AG04450 (cell line): ENCODE data around the gene GALNT2. TPM values are rescaled to one million over a fixed set of nuclear protein-coding genes. Genes with fewer than 3 reads are reported as not detected.

Experiments used
- CTCF ChIA-PET: fragments of 300-600, 350-600 bp; formaldehyde crosslinking; extraction: SDS; loops from one replicate; lab custom pipeline; 2022; ENCODE audit warnings: antibody characterized with exemption, inconsistent platforms; lab: Charles Lee
- POLR2A ChIA-PET: fragments of 350-600 bp; formaldehyde crosslinking; extraction: SDS; loops from one replicate; lab custom pipeline; 2021; ENCODE audit warnings: antibody characterized with exemption, inconsistent platforms; lab: Yijun Ruan, JAX
- DNase-seq: peaks from one replicate; pipeline ENCODE4 v3.0.0-alpha.2; 2011; ENCODE audit warnings: low read depth, low spot score
- H3K27ac ChIP-seq: one replicate; pipeline ENCODE4 v1.5.1; 2012; ENCODE audit warnings: low read depth, low read length, control low read depth
- H3K27me3 ChIP-seq: one replicate; pipeline ENCODE4 v1.6.0; 2012; ENCODE audit warnings: low read length; ENCODE audit not compliant: control insufficient read depth, insufficient read depth
- H3K4me3 ChIP-seq: 2 replicates; pipeline ENCODE4 v1.5.1; 2011; ENCODE audit warnings: mild to moderate bottlenecking, low read depth, low read length, control low read depth
- H3K9me3 ChIP-seq: 2 replicates; pipeline ENCODE4 v1.5.1; 2012; ENCODE audit warnings: low read length; ENCODE audit not compliant: control insufficient read depth, insufficient read depth
- polyA plus RNA-seq: library from polyadenylated mRNA; depleted of rRNA; stranded (reverse); fragments of >200 nt; gene quantifications from 2 replicates; pipeline ENCODE4 v1.2.3, GENCODE V29; 2011
- TF ChIP-seq, protein P1 (sequence below): IDR thresholded peaks from 2 replicates; pipeline ENCODE4 v1.5.1; 2011; ENCODE audit warnings: low read depth, low read length, control low read depth, inconsistent platforms

Gene GALNT2
- polyA plus RNA-seq, 1 experiment: 121 TPM

DNA sequence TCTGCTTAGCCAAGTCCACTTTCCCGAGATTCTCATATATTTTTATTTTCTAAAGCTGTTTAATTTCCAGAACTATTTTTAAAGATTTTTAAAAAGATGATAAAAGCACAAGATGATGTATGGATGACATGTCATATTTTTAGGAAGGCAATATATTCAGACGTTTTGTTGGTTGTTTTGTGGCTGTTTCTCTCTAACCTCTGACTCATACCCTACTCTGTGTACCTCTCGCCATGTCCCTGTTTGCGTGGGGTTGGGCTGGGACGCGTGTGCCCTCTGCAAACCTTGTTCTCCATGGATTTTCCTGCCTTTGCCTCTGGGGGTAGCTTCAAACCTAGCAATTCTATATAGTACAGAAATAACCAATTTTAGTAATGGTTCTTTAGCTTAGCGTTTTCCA, 132.0 kb downstream of the GALNT2 start:
- no peak for DNase-seq
- TF ChIP-seq, protein P1, sequence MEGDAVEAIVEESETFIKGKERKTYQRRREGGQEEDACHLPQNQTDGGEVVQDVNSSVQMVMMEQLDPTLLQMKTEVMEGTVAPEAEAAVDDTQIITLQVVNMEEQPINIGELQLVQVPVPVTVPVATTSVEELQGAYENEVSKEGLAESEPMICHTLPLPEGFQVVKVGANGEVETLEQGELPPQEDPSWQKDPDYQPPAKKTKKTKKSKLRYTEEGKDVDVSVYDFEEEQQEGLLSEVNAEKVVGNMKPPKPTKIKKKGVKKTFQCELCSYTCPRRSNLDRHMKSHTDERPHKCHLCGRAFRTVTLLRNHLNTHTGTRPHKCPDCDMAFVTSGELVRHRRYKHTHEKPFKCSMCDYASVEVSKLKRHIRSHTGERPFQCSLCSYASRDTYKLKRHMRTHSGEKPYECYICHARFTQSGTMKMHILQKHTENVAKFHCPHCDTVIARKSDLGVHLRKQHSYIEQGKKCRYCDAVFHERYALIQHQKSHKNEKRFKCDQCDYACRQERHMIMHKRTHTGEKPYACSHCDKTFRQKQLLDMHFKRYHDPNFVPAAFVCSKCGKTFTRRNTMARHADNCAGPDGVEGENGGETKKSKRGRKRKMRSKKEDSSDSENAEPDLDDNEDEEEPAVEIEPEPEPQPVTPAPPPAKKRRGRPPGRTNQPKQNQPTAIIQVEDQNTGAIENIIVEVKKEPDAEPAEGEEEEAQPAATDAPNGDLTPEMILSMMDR: no peak
- no peaks in the 10 kb centered on the region for H3K27me3 ChIP-seq
- ChIA-PET POLR2A (no interaction called here), CTCF (no interaction called here)
- H3K27ac ChIP-seq: no peak overlapping the region
- no peak overlapping the region for H3K4me3 ChIP-seq
- no peaks in the 10 kb centered on the region for H3K9me3 ChIP-seq

DNA sequence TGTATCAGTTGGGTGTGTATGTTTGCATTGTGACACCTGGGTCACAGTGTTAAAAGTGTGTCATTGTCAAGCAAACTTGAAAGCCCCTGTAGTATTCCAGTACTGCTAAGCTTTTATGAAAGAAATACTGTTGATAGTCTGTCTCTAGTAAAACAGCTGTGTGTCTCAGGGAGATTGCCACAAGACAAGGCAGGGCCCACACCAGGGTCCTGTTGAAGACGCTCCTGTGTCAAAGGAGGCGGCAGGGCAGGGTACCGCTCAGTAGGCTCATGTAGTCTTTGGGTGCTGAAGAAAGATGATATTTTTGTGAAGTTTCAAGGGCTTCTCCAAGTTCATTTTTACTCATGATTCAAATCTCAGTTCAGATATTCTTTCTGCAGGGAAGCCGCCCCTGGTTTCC, 132.5 kb downstream of the GALNT2 start:
- Histone ChIP-seq H3K27me3 (no peaks in the 10 kb centered on the region), H3K27ac (no peak overlapping the region), H3K9me3 (no peaks in the 10 kb centered on the region), H3K4me3 (no peak overlapping the region)
- TF ChIP-seq, protein P1: no peak
- POLR2A ChIA-PET: no interaction called here
- DNase-seq: no peak
- CTCF ChIA-PET: no interaction called here

DNA sequence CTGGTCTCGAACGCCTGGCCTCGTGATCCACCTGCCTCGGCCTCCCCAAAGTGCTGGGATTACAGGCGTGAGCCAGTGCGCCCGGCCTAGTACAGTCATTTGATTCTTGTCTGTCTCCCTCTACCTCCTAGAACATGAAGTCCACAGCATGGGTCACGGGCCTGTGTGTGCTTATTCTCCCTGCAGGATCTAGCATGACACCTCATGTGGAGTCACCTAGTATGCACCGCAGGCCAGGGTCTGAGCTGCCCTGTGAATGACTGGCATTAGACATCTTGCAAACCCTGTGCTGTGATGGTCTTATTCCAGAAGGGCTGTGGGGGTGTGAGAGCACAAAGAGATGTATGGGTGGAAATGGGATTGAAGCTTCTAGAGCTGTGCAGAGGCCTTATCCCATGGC, 133.2 kb downstream of the GALNT2 start:
- Histone ChIP-seq H3K27ac (no peak overlapping the region), H3K4me3 (no peak overlapping the region), H3K27me3 (no peaks in the 10 kb centered on the region), H3K9me3 (no peaks in the 10 kb centered on the region)
- DNase-seq: no peak
- ChIA-PET CTCF (no interaction called here), POLR2A (no interaction called here)
- TF ChIP-seq, protein P1: no peak

DNA sequence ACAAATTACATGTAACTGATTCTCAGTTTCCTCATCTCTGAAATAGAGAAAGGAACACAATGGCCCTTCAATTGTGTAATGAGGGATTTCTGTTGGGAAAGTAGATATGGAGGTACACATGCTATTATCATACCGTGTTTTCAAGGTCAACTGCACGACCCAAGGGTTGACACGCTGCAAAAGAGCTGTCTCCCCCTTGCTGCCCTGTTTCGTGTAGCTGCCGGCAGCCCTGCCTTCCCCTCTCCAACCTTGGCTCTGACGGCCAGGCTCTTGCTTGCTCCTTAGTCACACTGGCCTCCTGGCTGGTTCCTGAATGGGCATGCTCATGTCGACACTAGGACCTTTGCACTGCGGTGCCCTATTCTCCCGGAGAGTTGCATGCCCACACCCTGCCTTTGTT, 134.4 kb downstream of the GALNT2 start:
- ChIA-PET CTCF (no interaction called here), POLR2A (no interaction called here)
- TF ChIP-seq, protein P1: no peak
- Histone ChIP-seq H3K4me3 (no peak overlapping the region), H3K27ac (no peak overlapping the region), H3K27me3 (no peaks in the 10 kb centered on the region), H3K9me3 (no peaks in the 10 kb centered on the region)
- DNase-seq: no peak

DNA sequence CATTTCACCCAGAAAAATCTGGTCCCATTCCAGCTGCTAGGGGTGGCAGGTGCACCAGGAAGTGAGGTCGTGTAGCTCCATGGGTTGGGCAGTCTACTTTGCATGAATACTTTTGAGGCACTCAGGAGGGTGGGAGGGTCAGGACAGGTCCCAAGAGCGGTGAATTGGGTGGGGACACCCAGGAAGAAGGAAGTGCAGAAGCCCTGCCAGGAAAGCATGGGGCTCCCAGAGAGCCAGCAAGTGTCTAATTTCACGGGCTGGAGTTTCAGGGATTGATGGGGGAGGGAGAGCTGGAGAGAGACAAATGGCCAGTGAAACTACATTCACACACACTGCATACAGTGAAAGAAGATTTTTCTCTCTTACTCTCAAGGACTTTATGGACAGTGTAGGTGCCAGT, 137.8 kb downstream of the GALNT2 start:
- POLR2A ChIA-PET: interaction anchor here (0.5 kb wide), 1 partner anchor 25 kb away, joined by 4 read pairs; no protein-coding TSS in a partner anchor
- Histone ChIP-seq H3K4me3 (no peak overlapping the region), H3K27me3 (no peaks in the 10 kb centered on the region), H3K9me3 (no peaks in the 10 kb centered on the region), H3K27ac (no peak overlapping the region)
- CTCF ChIA-PET: no interaction called here
- TF ChIP-seq, protein P1: no peak
- DNase-seq: no peak
